Right lobe of liver (tissue), 6 donors: ENCODE results near the gene TTC28. TPM values are rescaled to one million over a fixed set of nuclear protein-coding genes. Genes with fewer than 3 reads are reported as not detected.

Source experiments
- ATAC-seq, 4 donors: fragments of 200-7000 bp; cut with Tn5 transposase; one replicate each; pipeline ENCODE4 v1.9.1; 2020; ENCODE audit warnings: mild to moderate bottlenecking in 4 of 4, moderate library complexity in 4 of 4
- DNase-seq, 3 donors: peaks; one replicate each; pipeline ENCODE4 v3.0.0-alpha.2; 2020
- H3K27ac ChIP-seq, 3 donors: fragments of 200-600 bp; one replicate each; pipeline ENCODE4 v1.8.0; 2022
- H3K27me3 ChIP-seq, 2 donors: fragments of 200-600 bp; one replicate each; pipeline ENCODE4 v1.8.0; 2022
- H3K36me3 ChIP-seq, 4 donors: fragments of 200-600 bp; sonication (generic) in 1 of 4; one replicate each; pipeline versions ENCODE4 v1.5.1 to v1.8.0; 2017 to 2022; ENCODE audit warnings: control low read depth in 1 of 4
- H3K4me1 ChIP-seq, 4 donors: fragments of 200-600 bp; sonication (generic) in 1 of 4; one replicate each; pipeline versions ENCODE4 v1.5.1 to v1.8.0; 2017 to 2022; ENCODE audit warnings: control low read depth in 1 of 4
- H3K4me3 ChIP-seq, 3 donors: fragments of 200-600 bp; one replicate each; pipeline ENCODE4 v1.8.0; 2022
- H3K9me3 ChIP-seq, 4 donors: fragments of 200-600 bp; sonication (generic) in 1 of 4; one replicate each; pipeline versions ENCODE4 v1.5.1 to v1.8.0; 2017 to 2022; ENCODE audit warnings: control low read depth in 1 of 4
- POLR2A ChIP-seq: fragments of 450-650 bp; IDR thresholded peaks from one replicate; pipeline ENCODE4 v1.6.1; 2017; ENCODE audit warnings: antibody characterized with exemption, mild to moderate bottlenecking
- WGBS: methylation state at CpG from one replicate; pipeline ENCODE4 v1.1.6; 2018; ENCODE audit warnings: low coverage, low lambda C conversion rate; ENCODE audit not compliant: insufficient coverage; ENCODE audit errors: missing lambda C conversion rate; 5-methylcytosine and 5-hydroxymethylcytosine counted together
- intact Hi-C, 2 donors: fragments of 100-400 bp; cut with DNase I; formaldehyde crosslinking; loops; one replicate each; pipeline versions ENCODE4 v1.11.2 to v1.14.1; 2022
- total RNA-seq, 6 experiments: library from RNA; depleted of rRNA in 2 of 6; stranded (reverse); fragments of >200 nt in 2 of 6; fragmentation: NEBNext Ultra II Directional in 3 of 6; extraction: Animal tissue kit (Norgen Biotek cat#: 25700) in 3 of 6; gene quantifications; one replicate each; pipeline versions ENCODE4 v1.1.0 to v1.2.4, GENCODE V29; 2016 to 2023
- TF ChIP-seq, protein P1 (sequence below), 4 donors: fragments of 200-600 bp in 3 of 4; fragments of 450-650 bp in 1 of 4; IDR thresholded peaks; one replicate each; pipeline versions ENCODE4 v1.5.1 to v1.8.0; 2016 to 2022; ENCODE audit warnings: antibody characterized with exemption in 4 of 4, mild to moderate bottlenecking in 2 of 4
- donor health status: DM: no; HTN: yes; CAD: no.
- donor health status: DM: no; HTN: no; CAD: no.
- donor health status: DM: no; HTN: no; CAD: no.
- donor health status: DM: no; HTN: yes; CAD: no.
- donor health status: DM: no; HTN: yes; CAD: no.

The TTC28 gene
- total RNA-seq, 6 experiments from 2014 or later, result 9.4 to 38.3 (median 15.0) TPM

DNA sequence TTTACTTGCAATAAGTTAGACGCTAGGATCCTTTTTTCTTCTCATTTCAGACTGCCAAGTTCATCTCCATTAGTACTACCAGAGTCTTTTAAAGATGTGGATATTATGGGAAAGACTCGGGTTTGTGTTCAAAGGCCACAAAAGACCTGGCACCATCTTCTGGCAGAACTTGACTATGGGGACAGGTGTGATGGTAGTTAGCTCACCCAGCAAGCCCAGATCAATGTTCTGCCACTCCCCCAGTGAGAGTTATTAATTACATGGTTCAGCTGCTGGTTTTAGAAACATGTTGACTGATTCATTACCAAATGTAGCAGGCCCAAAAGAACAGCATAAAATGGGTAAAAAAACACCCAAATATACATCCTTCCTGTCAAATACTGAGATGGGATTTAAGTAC, 427.1 kb downstream of the TTC28 start:
- TF ChIP-seq, protein P1, sequence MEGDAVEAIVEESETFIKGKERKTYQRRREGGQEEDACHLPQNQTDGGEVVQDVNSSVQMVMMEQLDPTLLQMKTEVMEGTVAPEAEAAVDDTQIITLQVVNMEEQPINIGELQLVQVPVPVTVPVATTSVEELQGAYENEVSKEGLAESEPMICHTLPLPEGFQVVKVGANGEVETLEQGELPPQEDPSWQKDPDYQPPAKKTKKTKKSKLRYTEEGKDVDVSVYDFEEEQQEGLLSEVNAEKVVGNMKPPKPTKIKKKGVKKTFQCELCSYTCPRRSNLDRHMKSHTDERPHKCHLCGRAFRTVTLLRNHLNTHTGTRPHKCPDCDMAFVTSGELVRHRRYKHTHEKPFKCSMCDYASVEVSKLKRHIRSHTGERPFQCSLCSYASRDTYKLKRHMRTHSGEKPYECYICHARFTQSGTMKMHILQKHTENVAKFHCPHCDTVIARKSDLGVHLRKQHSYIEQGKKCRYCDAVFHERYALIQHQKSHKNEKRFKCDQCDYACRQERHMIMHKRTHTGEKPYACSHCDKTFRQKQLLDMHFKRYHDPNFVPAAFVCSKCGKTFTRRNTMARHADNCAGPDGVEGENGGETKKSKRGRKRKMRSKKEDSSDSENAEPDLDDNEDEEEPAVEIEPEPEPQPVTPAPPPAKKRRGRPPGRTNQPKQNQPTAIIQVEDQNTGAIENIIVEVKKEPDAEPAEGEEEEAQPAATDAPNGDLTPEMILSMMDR (IDR thresholded peaks at IDR 0.05), result peak in 1 of 4 donors; percentile 11
- no peak for TF ChIP-seq POLR2A
- Histone ChIP-seq H3K27me3 (no peaks in the 10 kb centered on the region), H3K9me3 (no peaks in the 10 kb centered on the region), H3K27ac (no peak overlapping the region), H3K4me1 (peaks cover 0 to 9% (median 0%) of the 10 kb centered on the region in 4 donors), H3K36me3 (no peaks in the 10 kb centered on the region), H3K4me3 (no peak overlapping the region)
- intact Hi-C loops, result no loop called here
- no peak for DNase-seq
- 38% methylated on average over 2 of the region's 2 CpGs for WGBS
- ATAC-seq, result peak; percentile 28 to 72 (median 44)

DNA sequence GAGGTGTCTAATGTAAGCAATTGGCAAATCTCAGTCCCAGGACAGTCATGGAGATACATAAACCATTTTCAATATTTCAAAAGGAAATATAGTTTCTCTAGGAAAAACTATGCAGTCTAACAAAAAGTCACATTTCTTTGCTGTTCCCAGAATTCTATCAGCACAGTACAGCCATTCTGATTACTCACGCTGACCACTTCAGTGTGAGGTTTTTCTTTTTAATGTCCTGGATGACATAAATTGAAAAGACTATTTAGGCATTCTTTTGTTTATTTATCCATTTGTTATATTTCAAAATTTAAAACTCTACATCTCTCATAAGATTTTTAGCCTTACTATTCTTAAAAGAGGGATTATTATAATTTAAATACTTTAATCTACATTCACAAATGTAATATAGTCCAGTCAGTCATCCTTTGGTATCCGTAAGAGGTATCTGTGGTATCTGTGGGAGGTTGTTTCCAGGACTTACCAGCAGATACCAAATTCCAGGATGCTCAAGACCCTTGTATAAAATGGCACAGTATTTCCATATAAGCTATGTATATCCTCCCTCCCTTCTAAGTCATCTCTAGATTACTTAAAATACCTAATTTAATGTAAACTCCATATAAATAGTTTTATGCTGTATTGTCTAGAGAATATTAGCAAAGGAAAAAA, 429.5 kb downstream of the TTC28 start:
- no peak for DNase-seq
- Histone ChIP-seq H3K9me3 (no peaks in the 10 kb centered on the region), H3K4me3 (no peak overlapping the region), H3K4me1 (peaks cover 0 to 13% (median 0%) of the 10 kb centered on the region in 4 donors), H3K36me3 (no peaks in the 10 kb centered on the region), H3K27me3 (no peaks in the 10 kb centered on the region), H3K27ac (no peak overlapping the region)
- no peak for ATAC-seq
- intact Hi-C loops, result no loop called here
- TF ChIP-seq, protein P1 (IDR thresholded peaks at IDR 0.05), result no peak
- no peak for TF ChIP-seq POLR2A
- WGBS, result 98% methylated on average over 2 of the region's 2 CpGs

DNA sequence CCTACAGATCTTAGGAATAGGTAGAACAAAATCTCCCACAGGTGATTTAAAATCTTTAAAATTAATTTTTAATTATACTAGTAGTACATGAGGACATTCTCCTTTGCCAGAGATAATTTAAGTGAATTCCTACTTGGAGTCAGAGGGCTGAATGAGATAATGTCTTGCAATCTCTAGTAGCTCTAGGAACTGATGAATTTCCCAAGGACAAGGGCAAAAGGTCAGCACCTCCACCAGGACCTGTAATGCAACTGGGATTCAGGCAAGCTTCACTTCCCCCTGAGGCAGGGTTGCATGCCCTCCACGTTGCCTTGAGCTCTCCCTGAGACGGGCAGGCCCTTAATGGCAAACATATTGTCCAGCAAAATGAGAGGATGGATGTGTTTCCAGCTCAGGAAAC, 430.2 kb downstream of the TTC28 start:
- intact Hi-C loops, result no loop called here
- DNase-seq (no peak), ATAC-seq (no peak)
- no peak overlapping the region for H3K4me3 ChIP-seq
- H3K4me1 ChIP-seq, result peaks cover 0 to 16% (median 0%) of the 10 kb centered on the region in 4 donors
- no peaks in the 10 kb centered on the region for H3K36me3 ChIP-seq
- no peaks in the 10 kb centered on the region for H3K27me3 ChIP-seq
- no peak for TF ChIP-seq POLR2A
- TF ChIP-seq, protein P1 (IDR thresholded peaks at IDR 0.05), result no peak
- no peaks in the 10 kb centered on the region for H3K9me3 ChIP-seq
- 83% methylated on average over 2 of the region's 2 CpGs for WGBS
- H3K27ac ChIP-seq, result no peak overlapping the region

DNA sequence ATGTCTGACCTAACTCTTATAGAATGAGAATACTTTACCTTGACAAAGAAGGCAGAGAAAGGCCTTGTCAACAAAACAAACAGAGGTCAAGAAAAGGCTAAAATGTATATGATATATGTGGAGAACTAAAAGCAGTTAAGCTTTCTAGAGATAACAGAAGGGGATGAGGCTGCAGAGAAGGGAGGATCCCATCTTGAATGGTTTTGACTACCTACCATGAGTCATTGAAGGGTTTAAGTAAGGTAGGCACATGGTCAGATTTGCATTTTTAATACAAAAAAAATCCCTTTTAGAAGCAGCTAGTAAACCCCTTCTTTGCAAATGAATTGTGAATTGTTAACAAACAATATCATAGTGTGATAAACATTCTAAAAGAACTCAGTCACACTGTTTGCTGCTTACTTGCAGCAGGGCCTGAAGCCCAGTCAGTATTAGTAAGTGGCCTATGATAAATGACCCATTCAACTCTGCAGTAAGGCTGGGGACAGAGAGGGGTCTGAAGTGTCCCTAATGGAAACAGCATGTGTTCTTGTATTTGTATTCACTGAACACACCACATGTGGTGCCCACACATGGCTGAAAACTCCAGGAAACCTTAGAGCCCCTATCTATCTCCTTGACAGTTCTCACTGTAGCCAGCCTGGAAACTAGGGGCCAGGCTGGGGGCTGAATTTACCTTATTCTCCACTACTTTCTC, 431.8 kb downstream of the TTC28 start:
- intact Hi-C loops, result no loop called here
- TF ChIP-seq POLR2A, result no peak
- TF ChIP-seq, protein P1 (IDR thresholded peaks at IDR 0.05), result no peak
- no peak for DNase-seq
- peaks cover 0 to 14% (median 0%) of the 10 kb centered on the region in 4 donors for H3K4me1 ChIP-seq
- no peaks in the 10 kb centered on the region for H3K36me3 ChIP-seq
- H3K9me3 ChIP-seq, result no peaks in the 10 kb centered on the region
- no peaks in the 10 kb centered on the region for H3K27me3 ChIP-seq
- no peak overlapping the region for H3K4me3 ChIP-seq
- ATAC-seq, result no peak
- H3K27ac ChIP-seq, result no peak overlapping the region
